Measurements from ENCODE around the gene FLT3.

The FLT3 gene

GRCh38 chr13:27963491-27963890 is 136.9 kb downstream of the FLT3 start:
- POLR2A ChIA-PET, result no interaction called here

GRCh38 chr13:27962982-27963381 is 137.4 kb downstream of the FLT3 start:
- no peak for TF ChIP-seq ZNF132 (tag by site-specific recombination; IDR thresholded peaks at IDR 0.05; ENCODE audit: borderline replicate concordance)
- 0 out of 2 replicates have a peak, but pooled peaks have one; percentile 14 for TF ChIP-seq PRDM1 (tag by site-specific recombination; IDR thresholded peaks at IDR 0.05)
- TF ChIP-seq ZBTB21 (tag by site-specific recombination; IDR thresholded peaks at IDR 0.05), result no peak
- TF ChIP-seq MZF1 (tag by site-specific recombination; IDR thresholded peaks at IDR 0.05; ENCODE audit: borderline replicate concordance), result no peak
- no peak for TF ChIP-seq ZSCAN18 (tag by site-specific recombination; IDR thresholded peaks at IDR 0.05)
- Histone ChIP-seq H3K9me3 (ENCODE audit: control insufficient read depth, insufficient read depth, low read depth, low read length) (no peaks in the 10 kb centered on the region), H3K36me3 (ENCODE audit: control insufficient read depth in 2 of 2, insufficient read depth in 1 of 2, low read length in 2 of 2) (peaks cover 0 to 46% of the 10 kb centered on the region in 2 experiments; a peak in 2 of 3 replicates), H3K27ac (ENCODE audit: extremely low read depth, low read depth, low read length) (no peak overlapping the region), H3K4me1 (ENCODE audit: control insufficient read depth, insufficient read depth, low read length) (no peaks in the 10 kb centered on the region), H3K4me3 (ENCODE audit: low read depth, low read length) (no peak overlapping the region)
- ChIA-PET POLR2A (no interaction called here), CTCF (interaction anchor here (1.2 to 13.6 kb wide), 4 partner anchors 8 to 601 kb away, joined by 3 to 206 read pairs (median 4); no protein-coding TSS in a partner anchor)

More at GRCh38 chr13:27963491-27963890, 136.9 kb downstream of the FLT3 start:
- no peak overlapping the region for H3K27ac ChIP-seq (ENCODE audit: extremely low read depth, low read depth, low read length)
- H3K4me3 ChIP-seq (ENCODE audit: low read depth, low read length), result no peak overlapping the region
- CTCF ChIA-PET, result interaction anchor here (1.2 to 13.6 kb wide), 3 partner anchors 9 to 601 kb away, joined by 3 to 206 read pairs (median 5); no protein-coding TSS in a partner anchor
- H3K4me1 ChIP-seq (ENCODE audit: control insufficient read depth, insufficient read depth, low read length), result no peaks in the 10 kb centered on the region
- TF ChIP-seq ZIC2 (tag by site-specific recombination; IDR thresholded peaks at IDR 0.05) (no peak), ZNF473 (tag by site-specific recombination; IDR thresholded peaks at IDR 0.05) (no peak), ZNF302 (tag by site-specific recombination; IDR thresholded peaks at IDR 0.05; ENCODE audit: low read depth) (no peak), SP2 (tag by site-specific recombination; IDR thresholded peaks at IDR 0.05) (no peak), BCL11B (tag by site-specific recombination; IDR thresholded peaks at IDR 0.05; ENCODE audit: low read depth) (no peak), MEIS1 (CRISPR knock-in tag; IDR thresholded peaks at IDR 0.05; ENCODE audit: borderline replicate concordance) (no peak), ZNF16 (tag by site-specific recombination; IDR thresholded peaks at IDR 0.05; ENCODE audit: low read depth) (no peak), ZNF558 (tag by site-specific recombination; IDR thresholded peaks at IDR 0.05) (no peak), ZEB2 (tag by site-specific recombination; IDR thresholded peaks at IDR 0.05) (no peak), ZSCAN23 (tag by site-specific recombination; IDR thresholded peaks at IDR 0.05) (no peak), ZNF670 (tag by site-specific recombination; IDR thresholded peaks at IDR 0.05; ENCODE audit: low read depth) (no peak)
- TF ChIP-seq, protein P1, sequence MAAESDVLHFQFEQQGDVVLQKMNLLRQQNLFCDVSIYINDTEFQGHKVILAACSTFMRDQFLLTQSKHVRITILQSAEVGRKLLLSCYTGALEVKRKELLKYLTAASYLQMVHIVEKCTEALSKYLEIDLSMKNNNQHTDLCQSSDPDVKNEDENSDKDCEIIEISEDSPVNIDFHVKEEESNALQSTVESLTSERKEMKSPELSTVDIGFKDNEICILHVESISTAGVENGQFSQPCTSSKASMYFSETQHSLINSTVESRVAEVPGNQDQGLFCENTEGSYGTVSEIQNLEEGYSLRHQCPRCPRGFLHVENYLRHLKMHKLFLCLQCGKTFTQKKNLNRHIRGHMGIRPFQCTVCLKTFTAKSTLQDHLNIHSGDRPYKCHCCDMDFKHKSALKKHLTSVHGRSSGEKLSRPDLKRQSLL (tag by site-specific recombination; IDR thresholded peaks at IDR 0.05), result no peak
- TF ChIP-seq, protein P2, sequence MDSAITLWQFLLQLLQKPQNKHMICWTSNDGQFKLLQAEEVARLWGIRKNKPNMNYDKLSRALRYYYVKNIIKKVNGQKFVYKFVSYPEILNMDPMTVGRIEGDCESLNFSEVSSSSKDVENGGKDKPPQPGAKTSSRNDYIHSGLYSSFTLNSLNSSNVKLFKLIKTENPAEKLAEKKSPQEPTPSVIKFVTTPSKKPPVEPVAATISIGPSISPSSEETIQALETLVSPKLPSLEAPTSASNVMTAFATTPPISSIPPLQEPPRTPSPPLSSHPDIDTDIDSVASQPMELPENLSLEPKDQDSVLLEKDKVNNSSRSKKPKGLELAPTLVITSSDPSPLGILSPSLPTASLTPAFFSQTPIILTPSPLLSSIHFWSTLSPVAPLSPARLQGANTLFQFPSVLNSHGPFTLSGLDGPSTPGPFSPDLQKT (IDR thresholded peaks at IDR 0.05; ENCODE audit: borderline replicate concordance, low read depth, low read length), result no peak
- TF ChIP-seq, protein P3, sequence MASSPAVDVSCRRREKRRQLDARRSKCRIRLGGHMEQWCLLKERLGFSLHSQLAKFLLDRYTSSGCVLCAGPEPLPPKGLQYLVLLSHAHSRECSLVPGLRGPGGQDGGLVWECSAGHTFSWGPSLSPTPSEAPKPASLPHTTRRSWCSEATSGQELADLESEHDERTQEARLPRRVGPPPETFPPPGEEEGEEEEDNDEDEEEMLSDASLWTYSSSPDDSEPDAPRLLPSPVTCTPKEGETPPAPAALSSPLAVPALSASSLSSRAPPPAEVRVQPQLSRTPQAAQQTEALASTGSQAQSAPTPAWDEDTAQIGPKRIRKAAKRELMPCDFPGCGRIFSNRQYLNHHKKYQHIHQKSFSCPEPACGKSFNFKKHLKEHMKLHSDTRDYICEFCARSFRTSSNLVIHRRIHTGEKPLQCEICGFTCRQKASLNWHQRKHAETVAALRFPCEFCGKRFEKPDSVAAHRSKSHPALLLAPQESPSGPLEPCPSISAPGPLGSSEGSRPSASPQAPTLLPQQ (tag by site-specific recombination; IDR thresholded peaks at IDR 0.05), result no peak
- H3K36me3 ChIP-seq (ENCODE audit: control insufficient read depth in 2 of 2, insufficient read depth in 1 of 2, low read length in 2 of 2), result peaks cover 0 to 46% of the 10 kb centered on the region in 2 experiments; a peak in 2 of 3 replicates
- no peaks in the 10 kb centered on the region for H3K9me3 ChIP-seq (ENCODE audit: control insufficient read depth, insufficient read depth, low read depth, low read length)
